ENCODE results near the gene DDX20. TPM values are rescaled to one million over a fixed set of nuclear protein-coding genes. Genes with fewer than 3 reads are reported as not detected.

Gene DDX20
- total and polyA plus RNA-seq, 4 donors = 6.0 to 14.4 (median 8.0) TPM

- Histone ChIP-seq H3K9ac (ENCODE audit: insufficient read depth in 1 of 2, low read length in 2 of 2) (no peak overlapping the region), H3K36me3 (ENCODE audit: control insufficient read depth in 4 of 4, insufficient read depth in 4 of 4, low read length in 4 of 4) (no peaks in the 10 kb centered on the region), H3K27ac (ENCODE audit: low read depth in 1 of 2, low read length in 1 of 2) (no peak overlapping the region), H3K9me3 (ENCODE audit: control insufficient read depth in 4 of 4, insufficient read depth in 3 of 4, low read length in 3 of 4) (no peaks in the 10 kb centered on the region), H3K4me3 (no peak overlapping the region), H3K4me1 (ENCODE audit: control insufficient read depth in 5 of 5, insufficient read depth in 5 of 5, low read length in 5 of 5) (peaks cover 0 to 23% (median 4%) of the 10 kb centered on the region in 5 donors), H3K27me3 (ENCODE audit: control insufficient read depth in 3 of 3, insufficient read depth in 3 of 3, low read length in 2 of 3) (peaks cover 0 to 12% (median 11%) of the 10 kb centered on the region in 3 donors)
- 75 to 83% methylated on average over 5 of the region's 5 CpGs for WGBS, 2 donors
- no peak for TF ChIP-seq CTCF (IDR thresholded peaks at IDR 0.05; ENCODE audit: control extremely low read depth, extremely low read depth)
- DNase-seq = no peak
- ATAC-seq (ENCODE audit: insufficient read depth, low FRiP score) = no peak
Observed at GRCh38 chr1:111742938-111743549, 12.7 kb upstream of the DDX20 start.

GRCh38 chr1:111743679-111744101 lies 12.0 kb upstream of the DDX20 start:
- Histone ChIP-seq H3K4me1 (ENCODE audit: control insufficient read depth in 5 of 5, insufficient read depth in 5 of 5, low read length in 5 of 5) (peaks cover 0 to 17% (median 4%) of the 10 kb centered on the region in 5 donors), H3K9ac (ENCODE audit: insufficient read depth in 1 of 2, low read length in 2 of 2) (no peak overlapping the region), H3K27me3 (ENCODE audit: control insufficient read depth in 3 of 3, insufficient read depth in 3 of 3, low read length in 2 of 3) (peaks cover 0 to 12% (median 11%) of the 10 kb centered on the region in 3 donors), H3K36me3 (ENCODE audit: control insufficient read depth in 4 of 4, insufficient read depth in 4 of 4, low read length in 4 of 4) (no peaks in the 10 kb centered on the region), H3K9me3 (ENCODE audit: control insufficient read depth in 4 of 4, insufficient read depth in 3 of 4, low read length in 3 of 4) (no peaks in the 10 kb centered on the region), H3K4me3 (no peak overlapping the region), H3K27ac (ENCODE audit: low read depth in 1 of 2, low read length in 1 of 2) (no peak overlapping the region)
- DNase-seq = no peak
- 51 to 60% methylated on average over 3 of the region's 3 CpGs for WGBS, 2 donors
- ATAC-seq (ENCODE audit: insufficient read depth, low FRiP score) = no peak
- no peak for TF ChIP-seq CTCF (IDR thresholded peaks at IDR 0.05; ENCODE audit: control extremely low read depth, extremely low read depth)

- H3K4me1 ChIP-seq (ENCODE audit: control insufficient read depth in 5 of 5, insufficient read depth in 5 of 5, low read length in 5 of 5) = peaks cover 0 to 3% (median 0%) of the 10 kb centered on the region in 5 donors
- no peak for TF ChIP-seq CTCF (IDR thresholded peaks at IDR 0.05; ENCODE audit: control extremely low read depth, extremely low read depth)
Observed at GRCh38 chr1:111745675-111746613, 9.8 kb upstream of the DDX20 start.

More at GRCh38 chr1:111745675-111746613, 9.8 kb upstream of the DDX20 start:
- Histone ChIP-seq H3K9me3 (ENCODE audit: control insufficient read depth in 4 of 4, insufficient read depth in 3 of 4, low read length in 3 of 4) (no peaks in the 10 kb centered on the region), H3K9ac (ENCODE audit: insufficient read depth in 1 of 2, low read length in 2 of 2) (no peak overlapping the region), H3K4me3 (no peak overlapping the region), H3K27ac (ENCODE audit: low read depth in 1 of 2, low read length in 1 of 2) (no peak overlapping the region), H3K27me3 (ENCODE audit: control insufficient read depth in 3 of 3, insufficient read depth in 3 of 3, low read length in 2 of 3) (peaks cover 0 to 10% (median 8%) of the 10 kb centered on the region in 3 donors), H3K36me3 (ENCODE audit: control insufficient read depth in 4 of 4, insufficient read depth in 4 of 4, low read length in 4 of 4) (no peaks in the 10 kb centered on the region)
- 95 to 97% methylated on average over 9 of the region's 9 CpGs for WGBS, 2 donors
- DNase-seq (no peak), ATAC-seq (ENCODE audit: insufficient read depth, low FRiP score) (no peak)

All from lung (tissue), 12 donors.